Keratinocyte (primary cell): ENCODE measurements around the gene AOX1.

Experiments
- EZH2 ChIP-seq: IDR thresholded peaks from one replicate; pipeline ENCODE4 v1.6.1; 2012; ENCODE audit warnings: inconsistent platforms, mild to moderate bottlenecking, low read length, moderate library complexity
- TF ChIP-seq, protein P1 (sequence below), 3 experiments: IDR thresholded peaks in 1 of 3; conservative IDR thresholded peaks in 1 of 3; optimal IDR thresholded peaks in 1 of 3; 2 replicates in 2 of 3; 3 replicates in 1 of 3; pipeline versions ENCODE3 to v1.5.1; 2011; ENCODE audit warnings: low read length in 3 of 3, mild to moderate bottlenecking in 3 of 3, moderate library complexity in 2 of 3, control low read depth in 1 of 3, inconsistent platforms in 1 of 3; ENCODE audit not compliant: insufficient read depth in 2 of 3; ENCODE audit errors: extremely low read depth in 1 of 3

DNA sequence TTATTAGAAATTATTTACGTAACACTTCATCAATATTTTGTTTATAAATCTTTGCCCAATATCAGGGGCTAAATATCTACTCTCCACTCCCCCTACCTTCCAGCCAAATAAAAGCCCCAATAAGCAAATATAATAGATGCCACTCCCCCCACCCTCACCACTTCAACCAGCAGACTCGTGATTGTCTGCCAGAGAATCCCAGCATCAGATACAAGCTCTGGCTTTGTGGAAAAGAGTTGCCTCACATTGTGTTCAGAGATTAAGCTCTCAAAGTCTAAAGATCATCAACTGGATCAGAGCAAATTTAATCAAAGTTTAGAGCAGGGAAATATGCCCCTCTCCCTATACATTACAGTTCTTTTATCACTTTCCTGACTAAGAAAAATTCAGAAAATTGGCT is 39.5 kb downstream of the AOX1 start:
- TF ChIP-seq, protein P1, sequence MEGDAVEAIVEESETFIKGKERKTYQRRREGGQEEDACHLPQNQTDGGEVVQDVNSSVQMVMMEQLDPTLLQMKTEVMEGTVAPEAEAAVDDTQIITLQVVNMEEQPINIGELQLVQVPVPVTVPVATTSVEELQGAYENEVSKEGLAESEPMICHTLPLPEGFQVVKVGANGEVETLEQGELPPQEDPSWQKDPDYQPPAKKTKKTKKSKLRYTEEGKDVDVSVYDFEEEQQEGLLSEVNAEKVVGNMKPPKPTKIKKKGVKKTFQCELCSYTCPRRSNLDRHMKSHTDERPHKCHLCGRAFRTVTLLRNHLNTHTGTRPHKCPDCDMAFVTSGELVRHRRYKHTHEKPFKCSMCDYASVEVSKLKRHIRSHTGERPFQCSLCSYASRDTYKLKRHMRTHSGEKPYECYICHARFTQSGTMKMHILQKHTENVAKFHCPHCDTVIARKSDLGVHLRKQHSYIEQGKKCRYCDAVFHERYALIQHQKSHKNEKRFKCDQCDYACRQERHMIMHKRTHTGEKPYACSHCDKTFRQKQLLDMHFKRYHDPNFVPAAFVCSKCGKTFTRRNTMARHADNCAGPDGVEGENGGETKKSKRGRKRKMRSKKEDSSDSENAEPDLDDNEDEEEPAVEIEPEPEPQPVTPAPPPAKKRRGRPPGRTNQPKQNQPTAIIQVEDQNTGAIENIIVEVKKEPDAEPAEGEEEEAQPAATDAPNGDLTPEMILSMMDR (optimal IDR thresholded peaks at IDR 0.05 in 1 of 3, IDR thresholded peaks at IDR 0.05 in 1 of 3, conservative IDR thresholded peaks at IDR 0.05 in 1 of 3; ENCODE audit: extremely low read depth in 1 of 3, insufficient read depth in 2 of 3, low read length in 3 of 3): no peak
- TF ChIP-seq EZH2: no peak
